HG02970 (cell line): Measurements from ENCODE around the gene NSA2.
"Not testable (repeated sequence)": the region's sequence is repeated elsewhere in the genome, so short reads cannot be mapped to it uniquely, and the experiment has no call there.

Experiments used
- ATAC-seq: cut with Tn5 transposase; IDR thresholded peaks from one replicate; pipeline ENCODE4 v1.9.1; 2021; ENCODE audit warnings: mild to moderate bottlenecking, moderate library complexity, moderate number of reproducible peaks; ENCODE audit not compliant: unreplicated experiment, low FRiP score

NSA2 gene

GRCh38 chr5:74766849-74767578, at the start of gene NSA2, which contains the start of gene GFM2:
NSA2 (plus strand) TSS chr5:74767249; CDS start chr5:74767361, 112 bp downstream.
GFM2 (minus strand) TSS chr5:74767117; CDS start chr5:74763742, 3,375 bp downstream.
- ATAC-seq: peak; percentile 87

- ATAC-seq: no peak
Measured at GRCh38 chr5:74717596-74717995, 49.5 kb upstream of the NSA2 start.

DNA sequence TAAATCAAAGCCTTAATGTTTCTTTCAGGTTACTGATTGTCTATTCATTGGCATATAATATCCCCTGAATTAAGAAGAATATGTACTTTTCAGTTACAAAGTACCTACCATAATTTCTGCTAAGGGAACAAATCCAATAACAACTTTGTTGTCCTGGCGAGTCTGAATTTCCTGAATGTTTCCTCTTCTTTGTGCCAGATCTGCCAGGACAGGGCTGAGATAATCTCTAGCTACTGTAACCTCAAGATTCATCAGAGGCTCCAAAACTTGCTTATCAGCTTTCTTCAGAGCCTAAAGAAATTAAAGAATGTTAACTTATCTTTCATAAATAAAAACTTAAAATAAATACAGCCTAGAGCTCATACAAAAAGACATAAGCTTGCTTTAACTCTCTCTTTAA, 44.8 kb upstream of the NSA2 start:
- no peak for ATAC-seq

- no peak for ATAC-seq
Measured at GRCh38 chr5:74725331-74725730, 41.7 kb upstream of the NSA2 start.

GRCh38 chr5:74736759-74737158, 30.3 kb upstream of the NSA2 start:
- ATAC-seq: no peak

DNA sequence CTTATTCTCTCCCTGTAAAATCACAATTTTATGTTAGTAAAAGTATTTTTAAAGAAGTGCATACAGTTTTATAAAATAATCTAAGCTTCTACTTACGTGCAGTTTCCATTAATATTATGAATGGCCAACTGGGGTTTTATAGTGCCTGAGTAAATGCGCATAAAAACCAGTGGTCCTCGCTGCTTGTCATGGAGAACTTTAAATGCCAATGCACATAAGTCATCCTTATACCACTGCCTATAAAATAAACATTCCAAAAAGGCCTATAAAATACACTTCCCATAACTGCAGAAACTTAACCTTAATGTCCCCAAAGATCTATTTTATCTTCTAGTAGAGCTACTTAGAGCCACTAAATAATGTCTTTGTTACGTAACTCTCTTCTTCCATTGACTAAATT, 28.6 kb upstream of the NSA2 start:
- ATAC-seq: no peak

DNA sequence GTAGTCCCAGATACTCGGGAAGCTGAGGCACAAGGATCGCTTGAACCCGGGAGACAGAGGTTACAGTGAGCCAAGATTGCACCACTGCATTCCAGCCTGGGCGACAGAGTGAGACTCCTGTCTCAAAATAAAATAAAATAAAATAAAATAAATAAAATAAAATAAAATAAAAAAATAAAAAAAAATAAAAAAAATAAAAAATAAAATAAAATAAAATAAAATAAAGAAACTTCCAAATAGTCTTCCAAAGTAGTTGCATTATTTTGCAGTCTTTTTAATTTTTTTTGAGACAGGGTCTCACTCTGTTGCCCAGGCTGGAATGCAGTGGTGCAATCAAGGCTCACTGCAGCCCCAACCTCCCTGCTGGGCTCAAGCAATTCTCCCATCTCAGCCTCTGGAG, 18.3 kb upstream of the NSA2 start:
- not testable (repeated sequence) for ATAC-seq

- no peak for ATAC-seq
Measured at GRCh38 chr5:74761241-74761640, 5.8 kb upstream of the NSA2 start.

GRCh38 chr5:74762599-74762998, 4.5 kb upstream of the NSA2 start:
- no peak for ATAC-seq

DNA sequence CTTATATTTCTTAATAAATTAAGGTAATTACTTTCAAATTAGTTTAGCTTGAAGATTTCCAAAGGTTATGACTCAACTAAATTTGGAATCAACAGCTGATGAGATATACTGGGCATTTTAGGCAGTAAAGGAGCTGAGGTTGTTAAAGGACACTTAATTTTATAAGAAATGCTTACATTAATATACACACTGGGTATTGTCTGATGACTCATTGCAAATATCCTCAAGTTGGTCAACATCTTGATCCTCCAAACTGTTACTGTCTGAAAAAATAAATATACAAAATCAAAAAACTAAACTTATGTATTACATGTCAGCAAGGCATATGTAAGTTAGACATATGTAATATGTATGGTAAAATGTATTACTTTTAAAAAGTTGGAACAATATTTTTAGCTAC, 3.5 kb upstream of the NSA2 start:
- ATAC-seq: no peak

GRCh38 chr5:74765201-74765600, 1.8 kb upstream of the NSA2 start:
- ATAC-seq: no peak

- ATAC-seq: no peak
Measured at GRCh38 chr5:74765929-74766328, 1.1 kb upstream of the NSA2 start.

GRCh38 chr5:74766418-74766848, 616 bp upstream of the NSA2 start:
- peak; percentile 36 for ATAC-seq

- ATAC-seq: peak; percentile 8
Measured at GRCh38 chr5:74767579-74767913, 497 bp downstream of the NSA2 start.

DNA sequence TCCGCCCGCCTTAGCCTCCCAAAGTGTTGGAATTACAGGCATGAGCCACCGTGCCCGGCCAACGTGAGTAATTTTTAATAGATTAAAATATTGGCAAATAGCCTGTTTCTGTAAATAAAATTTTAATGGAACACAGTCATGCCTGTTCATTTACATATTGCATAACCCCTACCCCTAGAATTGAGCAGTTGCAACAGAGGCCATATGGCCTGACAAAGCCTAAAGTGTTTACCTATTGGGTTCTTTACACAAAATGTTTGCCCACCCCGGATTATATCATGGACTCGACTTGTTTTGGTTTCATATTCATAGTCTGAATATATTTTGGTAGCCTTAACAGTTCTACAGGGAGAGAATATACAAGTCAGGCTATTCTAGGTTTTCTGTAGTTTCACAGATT, 5.3 kb downstream of the NSA2 start:
- ATAC-seq: no peak

GRCh38 chr5:74778609-74779008, 11.6 kb downstream of the NSA2 start:
- no peak for ATAC-seq

- no peak for ATAC-seq
Measured at GRCh38 chr5:74786851-74787250, 19.8 kb downstream of the NSA2 start.

GRCh38 chr5:74787424-74787823, 20.4 kb downstream of the NSA2 start:
- no peak for ATAC-seq

DNA sequence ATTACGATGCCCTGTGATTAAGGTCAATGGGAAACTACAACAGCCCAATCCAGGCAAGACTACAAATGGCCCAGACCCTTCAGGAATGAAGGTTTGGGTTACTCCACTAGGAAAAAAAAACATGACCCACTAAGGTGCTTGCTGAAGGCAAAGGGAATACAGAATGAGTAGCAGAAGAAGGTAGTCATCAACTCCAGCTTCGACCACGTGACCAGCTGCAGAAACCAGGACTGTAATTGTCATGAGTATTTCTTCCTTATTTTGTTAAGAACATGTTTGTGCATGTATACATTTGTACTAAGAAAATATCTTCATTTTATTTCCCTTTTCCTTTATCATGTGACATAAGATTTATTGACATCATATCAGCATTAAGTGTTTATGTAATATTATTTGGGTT, 24.6 kb downstream of the NSA2 start:
- not testable (repeated sequence) for ATAC-seq

GRCh38 chr5:74798977-74799911, 32.2 kb downstream of the NSA2 start:
- ATAC-seq: no peak

DNA sequence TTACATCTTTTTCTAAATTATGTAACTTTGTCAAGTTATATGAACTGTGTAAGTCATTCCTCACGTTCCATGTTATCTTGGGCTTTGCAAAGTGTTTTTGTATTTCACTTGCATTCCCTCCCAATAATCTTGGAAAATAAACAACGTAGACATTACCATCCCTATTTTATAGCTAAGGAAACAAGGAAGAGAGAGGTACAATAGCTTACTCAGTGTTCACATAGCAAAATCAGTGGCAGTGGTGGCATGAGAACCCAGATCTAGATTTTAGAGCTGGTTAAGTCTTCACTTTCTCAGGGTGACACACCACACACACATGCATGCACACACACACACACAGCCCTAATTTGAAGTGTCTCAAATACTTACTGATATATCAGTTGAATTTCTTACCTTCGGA, 34.1 kb downstream of the NSA2 start:
- ATAC-seq: no peak

- no peak for ATAC-seq
Measured at GRCh38 chr5:74801941-74802340, 34.9 kb downstream of the NSA2 start.
